GM12878 (cell line): Measurements from ENCODE around the gene DCBLD1. TPM values are rescaled to one million over a fixed set of nuclear protein-coding genes. Genes with fewer than 3 reads are reported as not detected.

Source experiments
- ATAC-seq: fragments of 200-7000 bp; cut with Tn5 transposase; 3 replicates; pipeline ENCODE4 v1.9.1; 2020; ENCODE audit warnings: mild to moderate bottlenecking, moderate library complexity
- BruUV-seq: library from RNA; stranded (reverse); fragments of 400-500 nt; replicated peaks from 2 replicates; lab custom pipeline; 2021; lab: Mats Ljungman, UMichigan
- CTCF ChIA-PET: fragments of 300-600 bp; sonication (Branson Sonifier 250); formaldehyde crosslinking; extraction: SDS; loops from one replicate; lab custom pipeline; 2021; ENCODE audit warnings: inconsistent platforms; lab: Yijun Ruan, JAX
- POLR2A ChIA-PET: fragments of 350-600 bp; formaldehyde crosslinking; extraction: SDS; loops from one replicate; lab custom pipeline; 2021; ENCODE audit warnings: inconsistent platforms; lab: Charles Lee
- RAD21 ChIA-PET: fragments of 300-600 bp; sonication (Branson Sonifier 250); formaldehyde crosslinking; loops from one replicate; lab custom pipeline; 2023; ENCODE audit warnings: antibody characterized with exemption; ENCODE audit not compliant: unreplicated experiment; lab: Charles Lee
- SMC1A ChIA-PET: fragments of 300-600 bp; sonication (Branson Sonifier 250); formaldehyde crosslinking; loops from one replicate; lab custom pipeline; 2023; ENCODE audit not compliant: unreplicated experiment, uncharacterized antibody; lab: Charles Lee
- DNase-seq: peaks from one replicate; pipeline ENCODE4 v3.0.0-alpha.2; 2011; ENCODE audit warnings: low read depth, low spot score
- FAIRE-seq: peaks from 3 replicates; lab custom pipeline; 2011; peaks lifted over from hg19 to GRCh38; lab: Jason Lieb, UNC
- H2AFZ ChIP-seq: 2 replicates; pipeline ENCODE4 v1.6.0; 2011; ENCODE audit warnings: low read depth, low read length, control low read depth; ENCODE audit not compliant: control insufficient read depth
- H3K27ac ChIP-seq: 2 replicates; pipeline ENCODE4 v1.5.1; 2011; ENCODE audit warnings: control low read depth; ENCODE audit not compliant: control insufficient read depth, insufficient read depth
- H3K27me3 ChIP-seq, 2 experiments: replicated peaks in 1 of 2; 2 replicates each; pipeline versions ENCODE4 v1.6.0 to v1.6.1; 2011; ENCODE audit warnings: low read length in 1 of 2; ENCODE audit not compliant: control insufficient read depth in 2 of 2, insufficient read depth in 2 of 2
- H3K36me3 ChIP-seq, 2 experiments: 2 replicates each; pipeline ENCODE4 v1.5.1; 2011; ENCODE audit warnings: low read length in 1 of 2; ENCODE audit not compliant: control insufficient read depth in 2 of 2, insufficient read depth in 2 of 2
- H3K4me1 ChIP-seq: 2 replicates; pipeline ENCODE4 v1.6.1; 2011; ENCODE audit warnings: mild to moderate bottlenecking, low read length, moderate library complexity, mixed read lengths; ENCODE audit not compliant: control insufficient read depth, insufficient read depth
- H3K4me2 ChIP-seq: 2 replicates; pipeline ENCODE4 v1.6.0; 2011; ENCODE audit warnings: control low read depth; ENCODE audit not compliant: control insufficient read depth, insufficient read depth
- H3K4me3 ChIP-seq: fragments of 200-600 bp; sonication (generic); 2 replicates; pipeline ENCODE4 v1.5.1; 2016
- H3K79me2 ChIP-seq: 2 replicates; pipeline ENCODE4 v1.6.0; 2011; ENCODE audit warnings: low read length; ENCODE audit not compliant: control insufficient read depth, insufficient read depth
- H3K9ac ChIP-seq: 2 replicates; pipeline ENCODE4 v1.8.0; 2011; ENCODE audit warnings: low read length, control low read depth, mixed read lengths; ENCODE audit not compliant: control insufficient read depth, insufficient read depth
- H3K9me3 ChIP-seq: replicated peaks from 3 replicates; pipeline ENCODE4 v1.5.1; 2011; ENCODE audit warnings: mild to moderate bottlenecking, low read length; ENCODE audit not compliant: control insufficient read depth, insufficient read depth
- H4K20me1 ChIP-seq: 2 replicates; pipeline ENCODE4 v1.6.0; 2011; ENCODE audit not compliant: control insufficient read depth, insufficient read depth
- CHD4 ChIP-seq: fragments of 200-600 bp; sonication (generic); IDR thresholded peaks from 2 replicates; pipeline ENCODE4 v1.6.1; 2016; ENCODE audit warnings: mild to moderate bottlenecking
- IRF4 ChIP-seq: IDR thresholded peaks from 2 replicates; pipeline ENCODE4 v1.6.1; 2011; ENCODE audit warnings: low read depth, low read length
- JUNB ChIP-seq: IDR thresholded peaks from 2 replicates; pipeline ENCODE4 v1.6.1; 2016; ENCODE audit warnings: antibody characterized with exemption, mild to moderate bottlenecking
- MEF2B ChIP-seq: fragments of 450-650 bp; IDR thresholded peaks from 2 replicates; pipeline ENCODE4 v1.6.1; 2018; ENCODE audit warnings: mild to moderate bottlenecking, moderate library complexity; ENCODE audit not compliant: partially characterized antibody, poor library complexity, severe bottlenecking
- NFXL1 ChIP-seq: fragments of 450-650 bp; IDR thresholded peaks from 2 replicates; pipeline ENCODE4 v1.6.1; 2017; ENCODE audit warnings: antibody characterized with exemption, mild to moderate bottlenecking, borderline replicate concordance
- NFYB ChIP-seq: IDR thresholded peaks from 2 replicates; pipeline ENCODE4 v1.6.1; 2011; ENCODE audit warnings: low read depth, mild to moderate bottlenecking, low read length, improper control_type of control experiment, moderate library complexity; ENCODE audit not compliant: insufficient read depth
- SIN3A ChIP-seq: IDR thresholded peaks from 2 replicates; pipeline ENCODE4 v1.6.1; 2012; ENCODE audit warnings: low read depth, low read length, improper control_type of control experiment
- ZBED1 ChIP-seq: IDR thresholded peaks from 2 replicates; pipeline ENCODE4 v1.6.1; 2016; ENCODE audit warnings: borderline replicate concordance
- ZNF24 ChIP-seq: fragments of 450-650 bp; IDR thresholded peaks from 2 replicates; pipeline ENCODE4 v1.6.1; 2017; ENCODE audit warnings: antibody characterized with exemption, mild to moderate bottlenecking
- WGBS: methylation state at CpG from one replicate; pipeline ENCODE4 v1.1.6; 2016; ENCODE audit warnings: low lambda C conversion rate; ENCODE audit not compliant: insufficient replicate concordance, insufficient coverage; ENCODE audit errors: missing lambda C conversion rate; 5-methylcytosine and 5-hydroxymethylcytosine counted together
- in situ Hi-C: fragments of 300-500 bp; cut with MboI; formaldehyde crosslinking; loops from 9 replicates; pipeline ENCODE4 v1.14.3; 2018; ENCODE audit warnings: mixed read lengths
- intact Hi-C: fragments of 100-400 bp; cut with micrococcal nuclease; formaldehyde crosslinking; loops from one replicate; pipeline ENCODE4 v1.14.2; 2022; ENCODE audit not compliant: unreplicated experiment
- polyA plus RNA-seq, 11 experiments: library from polyadenylated mRNA; depleted of rRNA in 4 of 11; unstranded in 6 of 11; stranded (reverse) in 5 of 11; fragments of >200 nt; fragmentation: Nextera tagmentation in 4 of 11; fragmentation: Illumina TruSeq in 1 of 11; extraction: Ambion mirVana in 4 of 11; extraction: Trizol in 1 of 11; gene quantifications; 1 replicate in 1 of 11; 2 replicates in 10 of 11; pipeline versions ENCODE4 v1.2.1 to v1.2.3, GENCODE V29; 2011 to 2016; ENCODE audit warnings: inconsistent platforms in 2 of 11, missing spikeins in 2 of 11, low read depth in 1 of 11
- total RNA-seq, 4 experiments: library from RNA; depleted of rRNA in 3 of 4; stranded (reverse); fragments of >200 nt in 3 of 4; fragmentation: Illumina TruSeq in 1 of 4; extraction: Trizol in 1 of 4; gene quantifications; 2 replicates each; pipeline versions ENCODE4 v1.2.1 to v1.2.3, GENCODE V29; 2013 to 2021
- TF ChIP-seq, protein P1 (sequence below): IDR thresholded peaks from 2 replicates; pipeline ENCODE4 v1.6.1; 2011; ENCODE audit warnings: low read depth, mild to moderate bottlenecking, low read length, moderate library complexity, borderline replicate concordance; ENCODE audit errors: extremely low read depth
- TF ChIP-seq, protein P2 (sequence below): IDR thresholded peaks from 2 replicates; pipeline ENCODE4 v1.6.1; 2011; ENCODE audit warnings: borderline replicate concordance, low read depth, mild to moderate bottlenecking, moderate library complexity, low read length; ENCODE audit not compliant: insufficient read depth, poor library complexity, severe bottlenecking
- TF ChIP-seq, protein P3 (sequence below): fragments of 450-650 bp; formaldehyde crosslinking; IDR thresholded peaks from 2 replicates; pipeline ENCODE4 v1.5.0; 2022; ENCODE audit warnings: mild to moderate bottlenecking, missing genetic modification characterization

DCBLD1 gene
- total and polyA plus RNA-seq, 10 of the 15 experiments (the other 5 are each of a cell fraction or from before 2014, with no cell fraction given) = 0.92 to 9.2 (median 8.3) TPM

DNA sequence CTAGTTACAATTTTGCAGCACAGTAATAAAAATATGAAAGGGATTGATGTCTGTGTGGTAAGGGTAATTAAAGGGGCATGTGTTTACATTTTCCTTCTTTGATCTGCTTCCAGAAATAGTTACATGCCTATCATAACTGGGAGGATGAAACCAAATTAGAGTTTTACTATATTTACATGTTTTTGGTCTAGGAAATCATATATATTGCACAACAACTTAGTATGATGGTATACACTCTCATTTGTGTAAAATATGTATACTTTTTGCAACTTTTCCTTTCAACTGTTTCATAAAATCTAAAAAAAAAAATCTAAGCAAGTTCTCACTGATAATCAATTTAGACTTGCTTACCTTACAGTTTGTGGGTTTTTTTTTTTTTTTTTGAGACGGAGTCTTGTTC lies 32.2 kb downstream of the DCBLD1 start:
- WGBS = 80% methylated on average over 1 of the region's 1 CpG
- Histone ChIP-seq H2AFZ (no peak overlapping the region), H3K79me2 (no peaks in the 10 kb centered on the region), H3K4me1 (no peaks in the 10 kb centered on the region), H3K9me3 (no peaks in the 10 kb centered on the region; the same call in 2 of the 3 replicates), H3K4me2 (no peak overlapping the region), H3K27ac (no peak overlapping the region), H3K36me3 (no peaks in the 10 kb centered on the region), H3K27me3 (no peaks in the 10 kb centered on the region), H3K9ac (no peak overlapping the region), H3K4me3 (no peak overlapping the region), H4K20me1 (no peaks in the 10 kb centered on the region)
- no TSS peak for BruUV-seq
- intact Hi-C loops (no loop called here), in situ Hi-C loops (no loop called here)
- RAD21 ChIA-PET = no interaction called here
- CTCF ChIA-PET = no interaction called here
- no peak for DNase-seq
- FAIRE-seq = no peak
- TF ChIP-seq JUNB = no peak
- no peak for TF ChIP-seq MEF2B
- no peak for ATAC-seq
- POLR2A ChIA-PET = no interaction called here
- SMC1A ChIA-PET = interaction anchor here (1.0 kb wide), 1 partner anchor 41 kb away, joined by 3 read pairs; no protein-coding TSS in a partner anchor

DNA sequence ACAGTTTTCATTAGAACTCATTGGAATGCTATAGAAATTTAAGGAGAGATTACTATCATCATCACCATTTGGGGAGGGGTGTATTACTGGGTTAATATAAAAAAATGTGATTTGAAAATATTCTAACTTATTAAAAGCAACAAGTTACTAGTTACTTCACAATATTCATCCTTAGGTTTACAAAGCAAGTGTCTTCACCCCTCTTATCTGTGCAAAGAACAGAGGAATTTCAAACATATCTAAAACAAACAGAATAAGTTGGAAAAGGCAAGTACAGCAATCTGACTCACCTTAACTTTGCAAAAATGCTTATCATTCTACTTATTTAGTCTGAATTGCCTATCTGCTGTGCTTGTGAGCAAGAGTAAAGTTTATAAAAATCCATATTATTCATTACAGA lies 32.9 kb downstream of the DCBLD1 start:
- H3K9me3 ChIP-seq = no peaks in the 10 kb centered on the region; the same call in 2 of the 3 replicates
- FAIRE-seq (no peak), ATAC-seq (no peak), DNase-seq (no peak)
- H3K27me3 ChIP-seq = no peaks in the 10 kb centered on the region
- in situ Hi-C loops = no loop called here
- ChIA-PET CTCF (no interaction called here), POLR2A (no interaction called here), SMC1A (interaction anchor here (1.0 kb wide), 1 partner anchor 40 kb away, joined by 3 read pairs; no protein-coding TSS in a partner anchor), RAD21 (no interaction called here)
- H2AFZ ChIP-seq = no peak overlapping the region
- no peaks in the 10 kb centered on the region for H4K20me1 ChIP-seq
- H3K4me1 ChIP-seq = no peaks in the 10 kb centered on the region
- H3K9ac ChIP-seq = no peak overlapping the region
- no peaks in the 10 kb centered on the region for H3K79me2 ChIP-seq
- BruUV-seq = no TSS peak
- H3K4me2 ChIP-seq = no peak overlapping the region
- no peaks in the 10 kb centered on the region for H3K36me3 ChIP-seq
- no peak overlapping the region for H3K4me3 ChIP-seq
- intact Hi-C loops = no loop called here
- no peak overlapping the region for H3K27ac ChIP-seq
- no peak for TF ChIP-seq CHD4
- no peak for TF ChIP-seq ZBED1
- no peak for TF ChIP-seq ZNF24
- TF ChIP-seq SIN3A = no peak
- TF ChIP-seq, protein P1, sequence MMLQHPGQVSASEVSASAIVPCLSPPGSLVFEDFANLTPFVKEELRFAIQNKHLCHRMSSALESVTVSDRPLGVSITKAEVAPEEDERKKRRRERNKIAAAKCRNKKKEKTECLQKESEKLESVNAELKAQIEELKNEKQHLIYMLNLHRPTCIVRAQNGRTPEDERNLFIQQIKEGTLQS = no peak
- no peak for TF ChIP-seq IRF4
- no peak for TF ChIP-seq NFYB
- TF ChIP-seq NFXL1 = no peak
- TF ChIP-seq, protein P2, sequence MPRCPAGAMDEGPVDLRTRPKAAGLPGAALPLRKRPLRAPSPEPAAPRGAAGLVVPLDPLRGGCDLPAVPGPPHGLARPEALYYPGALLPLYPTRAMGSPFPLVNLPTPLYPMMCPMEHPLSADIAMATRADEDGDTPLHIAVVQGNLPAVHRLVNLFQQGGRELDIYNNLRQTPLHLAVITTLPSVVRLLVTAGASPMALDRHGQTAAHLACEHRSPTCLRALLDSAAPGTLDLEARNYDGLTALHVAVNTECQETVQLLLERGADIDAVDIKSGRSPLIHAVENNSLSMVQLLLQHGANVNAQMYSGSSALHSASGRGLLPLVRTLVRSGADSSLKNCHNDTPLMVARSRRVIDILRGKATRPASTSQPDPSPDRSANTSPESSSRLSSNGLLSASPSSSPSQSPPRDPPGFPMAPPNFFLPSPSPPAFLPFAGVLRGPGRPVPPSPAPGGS = no peak
- TF ChIP-seq, protein P3, sequence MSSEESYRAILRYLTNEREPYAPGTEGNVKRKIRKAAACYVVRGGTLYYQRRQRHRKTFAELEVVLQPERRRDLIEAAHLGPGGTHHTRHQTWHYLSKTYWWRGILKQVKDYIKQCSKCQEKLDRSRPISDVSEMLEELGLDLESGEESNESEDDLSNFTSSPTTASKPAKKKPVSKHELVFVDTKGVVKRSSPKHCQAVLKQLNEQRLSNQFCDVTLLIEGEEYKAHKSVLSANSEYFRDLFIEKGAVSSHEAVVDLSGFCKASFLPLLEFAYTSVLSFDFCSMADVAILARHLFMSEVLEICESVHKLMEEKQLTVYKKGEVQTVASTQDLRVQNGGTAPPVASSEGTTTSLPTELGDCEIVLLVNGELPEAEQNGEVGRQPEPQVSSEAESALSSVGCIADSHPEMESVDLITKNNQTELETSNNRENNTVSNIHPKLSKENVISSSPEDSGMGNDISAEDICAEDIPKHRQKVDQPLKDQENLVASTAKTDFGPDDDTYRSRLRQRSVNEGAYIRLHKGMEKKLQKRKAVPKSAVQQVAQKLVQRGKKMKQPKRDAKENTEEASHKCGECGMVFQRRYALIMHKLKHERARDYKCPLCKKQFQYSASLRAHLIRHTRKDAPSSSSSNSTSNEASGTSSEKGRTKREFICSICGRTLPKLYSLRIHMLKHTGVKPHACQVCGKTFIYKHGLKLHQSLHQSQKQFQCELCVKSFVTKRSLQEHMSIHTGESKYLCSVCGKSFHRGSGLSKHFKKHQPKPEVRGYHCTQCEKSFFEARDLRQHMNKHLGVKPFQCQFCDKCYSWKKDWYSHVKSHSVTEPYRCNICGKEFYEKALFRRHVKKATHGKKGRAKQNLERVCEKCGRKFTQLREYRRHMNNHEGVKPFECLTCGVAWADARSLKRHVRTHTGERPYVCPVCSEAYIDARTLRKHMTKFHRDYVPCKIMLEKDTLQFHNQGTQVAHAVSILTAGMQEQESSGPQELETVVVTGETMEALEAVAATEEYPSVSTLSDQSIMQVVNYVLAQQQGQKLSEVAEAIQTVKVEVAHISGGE (CRISPR knock-in tag) = no peak
